Measurements from ENCODE around the gene FBXL16. TPM values are rescaled to one million over a fixed set of nuclear protein-coding genes. Genes with fewer than 3 reads are reported as not detected.

Gene FBXL16
- total and polyA plus RNA-seq, 2 of the 13 experiments (the other 11 are each of a cell fraction or from before 2014, with no cell fraction given), result 0.22 to 2.0 TPM

DNA sequence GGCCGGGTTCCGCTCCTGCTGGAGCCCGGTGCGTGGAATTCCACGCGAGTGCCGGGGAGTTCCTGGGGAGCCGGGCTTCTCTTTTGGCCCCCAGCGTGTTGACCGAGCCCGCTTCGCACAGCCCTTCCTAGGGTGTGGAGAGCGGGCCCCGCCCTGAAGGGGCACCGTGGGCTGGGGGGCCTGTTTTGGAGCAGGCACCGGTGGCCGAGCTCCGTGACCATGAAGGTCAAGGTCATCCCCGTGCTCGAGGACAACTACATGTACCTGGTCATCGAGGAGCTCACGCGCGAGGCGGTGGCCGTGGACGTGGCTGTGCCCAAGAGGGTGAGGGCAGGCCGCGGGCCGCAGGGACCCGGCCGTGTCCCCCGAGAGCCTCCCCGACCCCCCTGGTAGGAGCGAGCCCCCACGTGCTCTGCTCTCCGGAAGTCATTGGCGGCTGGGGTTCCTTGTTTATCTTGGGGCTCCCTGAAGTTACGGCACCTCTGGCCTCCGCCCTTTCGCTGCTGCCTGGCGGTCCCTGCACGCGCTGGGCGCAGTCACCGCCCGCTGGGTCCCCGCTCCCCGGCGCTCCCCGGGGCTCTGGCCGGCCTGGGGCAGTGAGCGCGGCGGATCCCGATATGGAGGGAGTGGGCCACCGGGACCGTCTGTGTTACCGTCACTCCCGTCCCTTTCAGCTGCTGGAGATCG lies 21.8 kb upstream of the FBXL16 start (continued):
- TF ChIP-seq ZNF546 (CRISPR knock-in tag; conservative IDR thresholded peaks at IDR 0.05) (no peak), ZNF496 (CRISPR knock-in tag; IDR thresholded peaks at IDR 0.05; ENCODE audit: insufficient replicate concordance) (no peak), ARID2 (CRISPR knock-in tag; IDR thresholded peaks at IDR 0.05; ENCODE audit: borderline replicate concordance) (no peak; the same call in 1 of the 2 replicates), PRPF4 (IDR thresholded peaks at IDR 0.05; ENCODE audit: low read depth, low read length, poor library complexity, severe bottlenecking) (no peak), ZNF225 (CRISPR knock-in tag; IDR thresholded peaks at IDR 0.05) (no peak), SP140L (CRISPR knock-in tag; IDR thresholded peaks at IDR 0.05; ENCODE audit: borderline replicate concordance) (no peak), ZNF17 (CRISPR knock-in tag; IDR thresholded peaks at IDR 0.05) (no peak), SALL1 (CRISPR knock-in tag; IDR thresholded peaks at IDR 0.05) (no peak), ZBTB7A (CRISPR knock-in tag; IDR thresholded peaks at IDR 0.05) (no peak), ZNF124 (CRISPR knock-in tag; IDR thresholded peaks at IDR 0.05) (no peak), KDM2A (CRISPR knock-in tag; IDR thresholded peaks at IDR 0.05; ENCODE audit: borderline replicate concordance, low read depth) (peak; percentile 81; the same call in 1 of the 2 replicates), ZNF367 (CRISPR knock-in tag; IDR thresholded peaks at IDR 0.05; ENCODE audit: borderline replicate concordance) (no peak), GATA4 (IDR thresholded peaks at IDR 0.05; ENCODE audit: borderline replicate concordance, low read depth) (no peak), ZNF788 (CRISPR knock-in tag; IDR thresholded peaks at IDR 0.05; ENCODE audit: borderline replicate concordance) (no peak), KDM5B (CRISPR knock-in tag; IDR thresholded peaks at IDR 0.05; ENCODE audit: borderline replicate concordance) (no peak), TBL1XR1 (IDR thresholded peaks at IDR 0.05; ENCODE audit: borderline replicate concordance, low read length, partially characterized antibody) (no peak), JUND (CRISPR knock-in tag; IDR thresholded peaks at IDR 0.05) (no peak), ZBTB3 (CRISPR knock-in tag; IDR thresholded peaks at IDR 0.05; ENCODE audit: borderline replicate concordance, low read depth) (no peak)
- TF ChIP-seq, protein P1, sequence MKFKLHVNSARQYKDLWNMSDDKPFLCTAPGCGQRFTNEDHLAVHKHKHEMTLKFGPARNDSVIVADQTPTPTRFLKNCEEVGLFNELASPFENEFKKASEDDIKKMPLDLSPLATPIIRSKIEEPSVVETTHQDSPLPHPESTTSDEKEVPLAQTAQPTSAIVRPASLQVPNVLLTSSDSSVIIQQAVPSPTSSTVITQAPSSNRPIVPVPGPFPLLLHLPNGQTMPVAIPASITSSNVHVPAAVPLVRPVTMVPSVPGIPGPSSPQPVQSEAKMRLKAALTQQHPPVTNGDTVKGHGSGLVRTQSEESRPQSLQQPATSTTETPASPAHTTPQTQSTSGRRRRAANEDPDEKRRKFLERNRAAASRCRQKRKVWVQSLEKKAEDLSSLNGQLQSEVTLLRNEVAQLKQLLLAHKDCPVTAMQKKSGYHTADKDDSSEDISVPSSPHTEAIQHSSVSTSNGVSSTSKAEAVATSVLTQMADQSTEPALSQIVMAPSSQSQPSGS (CRISPR knock-in tag; IDR thresholded peaks at IDR 0.05), result no peak
- TF ChIP-seq, protein P2, sequence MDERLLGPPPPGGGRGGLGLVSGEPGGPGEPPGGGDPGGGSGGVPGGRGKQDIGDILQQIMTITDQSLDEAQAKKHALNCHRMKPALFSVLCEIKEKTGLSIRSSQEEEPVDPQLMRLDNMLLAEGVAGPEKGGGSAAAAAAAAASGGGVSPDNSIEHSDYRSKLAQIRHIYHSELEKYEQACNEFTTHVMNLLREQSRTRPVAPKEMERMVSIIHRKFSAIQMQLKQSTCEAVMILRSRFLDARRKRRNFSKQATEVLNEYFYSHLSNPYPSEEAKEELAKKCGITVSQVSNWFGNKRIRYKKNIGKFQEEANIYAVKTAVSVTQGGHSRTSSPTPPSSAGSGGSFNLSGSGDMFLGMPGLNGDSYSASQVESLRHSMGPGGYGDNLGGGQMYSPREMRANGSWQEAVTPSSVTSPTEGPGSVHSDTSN (CRISPR knock-in tag; IDR thresholded peaks at IDR 0.05), result no peak
- TF ChIP-seq, protein P3, sequence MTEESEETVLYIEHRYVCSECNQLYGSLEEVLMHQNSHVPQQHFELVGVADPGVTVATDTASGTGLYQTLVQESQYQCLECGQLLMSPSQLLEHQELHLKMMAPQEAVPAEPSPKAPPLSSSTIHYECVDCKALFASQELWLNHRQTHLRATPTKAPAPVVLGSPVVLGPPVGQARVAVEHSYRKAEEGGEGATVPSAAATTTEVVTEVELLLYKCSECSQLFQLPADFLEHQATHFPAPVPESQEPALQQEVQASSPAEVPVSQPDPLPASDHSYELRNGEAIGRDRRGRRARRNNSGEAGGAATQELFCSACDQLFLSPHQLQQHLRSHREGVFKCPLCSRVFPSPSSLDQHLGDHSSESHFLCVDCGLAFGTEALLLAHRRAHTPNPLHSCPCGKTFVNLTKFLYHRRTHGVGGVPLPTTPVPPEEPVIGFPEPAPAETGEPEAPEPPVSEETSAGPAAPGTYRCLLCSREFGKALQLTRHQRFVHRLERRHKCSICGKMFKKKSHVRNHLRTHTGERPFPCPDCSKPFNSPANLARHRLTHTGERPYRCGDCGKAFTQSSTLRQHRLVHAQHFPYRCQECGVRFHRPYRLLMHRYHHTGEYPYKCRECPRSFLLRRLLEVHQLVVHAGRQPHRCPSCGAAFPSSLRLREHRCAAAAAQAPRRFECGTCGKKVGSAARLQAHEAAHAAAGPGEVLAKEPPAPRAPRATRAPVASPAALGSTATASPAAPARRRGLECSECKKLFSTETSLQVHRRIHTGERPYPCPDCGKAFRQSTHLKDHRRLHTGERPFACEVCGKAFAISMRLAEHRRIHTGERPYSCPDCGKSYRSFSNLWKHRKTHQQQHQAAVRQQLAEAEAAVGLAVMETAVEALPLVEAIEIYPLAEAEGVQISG (CRISPR knock-in tag; IDR thresholded peaks at IDR 0.05), result no peak
- TF ChIP-seq, protein P4, sequence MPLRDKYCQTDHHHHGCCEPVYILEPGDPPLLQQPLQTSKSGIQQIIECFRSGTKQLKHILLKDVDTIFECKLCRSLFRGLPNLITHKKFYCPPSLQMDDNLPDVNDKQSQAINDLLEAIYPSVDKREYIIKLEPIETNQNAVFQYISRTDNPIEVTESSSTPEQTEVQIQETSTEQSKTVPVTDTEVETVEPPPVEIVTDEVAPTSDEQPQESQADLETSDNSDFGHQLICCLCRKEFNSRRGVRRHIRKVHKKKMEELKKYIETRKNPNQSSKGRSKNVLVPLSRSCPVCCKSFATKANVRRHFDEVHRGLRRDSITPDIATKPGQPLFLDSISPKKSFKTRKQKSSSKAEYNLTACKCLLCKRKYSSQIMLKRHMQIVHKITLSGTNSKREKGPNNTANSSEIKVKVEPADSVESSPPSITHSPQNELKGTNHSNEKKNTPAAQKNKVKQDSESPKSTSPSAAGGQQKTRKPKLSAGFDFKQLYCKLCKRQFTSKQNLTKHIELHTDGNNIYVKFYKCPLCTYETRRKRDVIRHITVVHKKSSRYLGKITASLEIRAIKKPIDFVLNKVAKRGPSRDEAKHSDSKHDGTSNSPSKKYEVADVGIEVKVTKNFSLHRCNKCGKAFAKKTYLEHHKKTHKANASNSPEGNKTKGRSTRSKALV (CRISPR knock-in tag; IDR thresholded peaks at IDR 0.05), result no peak
